Dedifferentiated amniotic fluid mesenchymal stem cell (primary cell): ENCODE data around the gene ANKRD60.

Source experiments
- DNase-seq: peaks from one replicate; pipeline ENCODE4 v3.0.0-alpha.2; 2016; ENCODE audit errors: extremely low spot score

Gene ANKRD60

GRCh38 chr20:58228484-58229197 is at the start of gene ANKRD60:
TSS of gene ANKRD60 (minus strand) at chr20:58228653. CDS start at chr20:58228653, 0 bp downstream.
- DNase-seq = no peak

- DNase-seq = no peak
These were observed 49.4 kb upstream of the ANKRD60 start for GRCh38 chr20:58277578-58278472.

GRCh38 chr20:58277107-58277506 is 48.7 kb upstream of the ANKRD60 start:
- DNase-seq = no peak

GRCh38 chr20:58274384-58274783 is 45.9 kb upstream of the ANKRD60 start:
- DNase-seq = no peak

- DNase-seq = no peak
These were observed 43.3 kb upstream of the ANKRD60 start for GRCh38 chr20:58271606-58272351.

GRCh38 chr20:58268936-58269619 is 40.6 kb upstream of the ANKRD60 start:
- no peak for DNase-seq

GRCh38 chr20:58268421-58268821 is 40.0 kb upstream of the ANKRD60 start:
- DNase-seq = no peak

GRCh38 chr20:58267389-58268215 is 39.1 kb upstream of the ANKRD60 start:
- no peak for DNase-seq

GRCh38 chr20:58264271-58264670 is 35.8 kb upstream of the ANKRD60 start:
- DNase-seq = no peak

- no peak for DNase-seq
These were observed 33.2 kb upstream of the ANKRD60 start for GRCh38 chr20:58261660-58262059.

- DNase-seq = no peak
These were observed 31.6 kb upstream of the ANKRD60 start for GRCh38 chr20:58260006-58260405.

- DNase-seq = no peak
These were observed 28.4 kb upstream of the ANKRD60 start for GRCh38 chr20:58256842-58257241.

GRCh38 chr20:58256307-58256706 is 27.9 kb upstream of the ANKRD60 start:
- no peak for DNase-seq

GRCh38 chr20:58254890-58255289 is 26.4 kb upstream of the ANKRD60 start:
- no peak for DNase-seq

GRCh38 chr20:58251979-58252591 is 23.6 kb upstream of the ANKRD60 start:
- DNase-seq = peak; percentile 63

- no peak for DNase-seq
These were observed 23.0 kb upstream of the ANKRD60 start for GRCh38 chr20:58251348-58251978.

GRCh38 chr20:58246346-58246745 is 17.9 kb upstream of the ANKRD60 start:
- no peak for DNase-seq

- no peak for DNase-seq
These were observed 17.5 kb upstream of the ANKRD60 start for GRCh38 chr20:58245931-58246330.

GRCh38 chr20:58245181-58245891 is 16.9 kb upstream of the ANKRD60 start:
- DNase-seq = no peak
